Measurements from ENCODE around the gene BEGAIN. TPM values are rescaled to one million over a fixed set of nuclear protein-coding genes. Genes with fewer than 3 reads are reported as not detected.

Gene BEGAIN
- polyA plus RNA-seq, 4 donors: 1.3 to 13.5 (median 5.1) TPM

GRCh38 chr14:100618763-100619320 is 31.6 kb upstream of the BEGAIN start:
- Histone ChIP-seq H3K4me1 (ENCODE audit: control insufficient read depth in 3 of 3, insufficient read depth in 2 of 3, low read depth in 1 of 3, low read length in 2 of 3) (no peaks in the 10 kb centered on the region), H3K36me3 (ENCODE audit: control insufficient read depth in 3 of 3, insufficient read depth in 2 of 3, low read depth in 1 of 3, low read length in 3 of 3) (no peaks in the 10 kb centered on the region), H3K27me3 (ENCODE audit: control insufficient read depth in 3 of 3, insufficient read depth in 3 of 3, low read length in 3 of 3) (peaks cover 0 to 33% (median 0%) of the 10 kb centered on the region in 3 donors), H3K27ac (ENCODE audit: low read depth in 1 of 3, low read length in 2 of 3) (no peak overlapping the region), H3K9me3 (ENCODE audit: control insufficient read depth in 2 of 2, insufficient read depth in 1 of 2, low read depth in 1 of 2, low read length in 1 of 2) (no peaks in the 10 kb centered on the region), H3K4me3 (ENCODE audit: low read depth in 1 of 3, low read length in 3 of 3) (no peak overlapping the region)
- FAIRE-seq (no peak), DNase-seq (peak in 1 of 2 donors; percentile 19)
- 33 to 52% (median 41%) methylated on average over 10 of the region's 10 CpGs for WGBS, 3 donors

GRCh38 chr14:100618318-100618693 is 31.1 kb upstream of the BEGAIN start:
- no peaks in the 10 kb centered on the region for H3K36me3 ChIP-seq (ENCODE audit: control insufficient read depth in 3 of 3, insufficient read depth in 2 of 3, low read depth in 1 of 3, low read length in 3 of 3)
- FAIRE-seq (no peak), DNase-seq (no peak)
- no peaks in the 10 kb centered on the region for H3K9me3 ChIP-seq (ENCODE audit: control insufficient read depth in 2 of 2, insufficient read depth in 1 of 2, low read depth in 1 of 2, low read length in 1 of 2)
- H3K27me3 ChIP-seq (ENCODE audit: control insufficient read depth in 3 of 3, insufficient read depth in 3 of 3, low read length in 3 of 3): peaks cover 0 to 33% (median 0%) of the 10 kb centered on the region in 3 donors
- no peaks in the 10 kb centered on the region for H3K4me1 ChIP-seq (ENCODE audit: control insufficient read depth in 3 of 3, insufficient read depth in 2 of 3, low read depth in 1 of 3, low read length in 2 of 3)
- no peak overlapping the region for H3K4me3 ChIP-seq (ENCODE audit: low read depth in 1 of 3, low read length in 3 of 3)
- no peak overlapping the region for H3K27ac ChIP-seq (ENCODE audit: low read depth in 1 of 3, low read length in 2 of 3)
- 36 to 60% (median 57%) methylated on average over 9 of the region's 9 CpGs for WGBS, 3 donors

DNA sequence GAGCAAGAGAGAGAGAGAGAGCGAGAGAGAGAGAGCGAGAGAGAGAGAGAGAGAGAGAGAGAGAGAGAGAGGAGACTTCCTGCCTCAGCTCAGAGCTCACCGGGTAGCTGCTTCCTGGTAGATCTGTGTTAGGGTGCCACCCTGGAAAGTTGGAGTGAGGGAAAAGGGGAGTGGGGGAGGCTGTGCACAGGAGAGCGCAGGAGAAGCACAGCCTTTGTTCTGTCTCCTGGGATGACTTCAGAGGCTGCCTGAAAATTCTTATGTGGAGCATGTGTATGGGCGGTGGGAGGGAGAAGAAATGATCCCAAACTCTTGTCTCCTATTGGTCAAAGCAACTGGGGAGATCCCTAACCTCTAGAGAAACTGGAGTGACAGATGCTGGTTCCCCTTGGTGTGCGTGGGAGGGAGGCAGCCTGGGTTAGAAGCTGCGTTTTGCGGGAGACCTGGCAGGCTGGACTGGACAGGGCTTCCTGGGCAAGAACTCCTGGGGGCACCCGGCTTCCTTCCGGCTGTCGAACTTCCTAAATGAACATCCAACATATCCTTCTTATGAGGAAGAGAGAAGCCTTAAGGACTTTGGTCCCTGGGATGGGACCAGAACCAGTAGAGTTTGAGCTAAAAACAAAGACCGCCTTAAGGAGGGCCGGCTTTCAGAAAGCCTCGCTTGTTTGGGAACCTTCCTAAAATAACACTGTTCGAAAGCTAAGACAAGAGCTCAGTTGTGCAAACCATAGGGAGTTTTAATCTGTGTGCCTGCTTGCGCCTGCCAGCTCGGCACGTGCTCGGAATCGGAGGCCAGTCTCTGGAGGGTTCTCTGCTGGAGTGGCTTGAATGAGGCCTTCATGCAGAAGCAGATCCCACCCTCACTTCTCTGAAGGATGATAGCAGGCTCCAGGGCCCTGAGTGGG is 30.4 kb upstream of the BEGAIN start:
- H3K27me3 ChIP-seq (ENCODE audit: control insufficient read depth in 3 of 3, insufficient read depth in 3 of 3, low read length in 3 of 3): peaks cover 0 to 33% (median 0%) of the 10 kb centered on the region in 3 donors
- H3K4me1 ChIP-seq (ENCODE audit: control insufficient read depth in 3 of 3, insufficient read depth in 2 of 3, low read depth in 1 of 3, low read length in 2 of 3): no peaks in the 10 kb centered on the region
- DNase-seq (peak in 1 of 2 donors; percentile 5), FAIRE-seq (no peak)
- H3K36me3 ChIP-seq (ENCODE audit: control insufficient read depth in 3 of 3, insufficient read depth in 2 of 3, low read depth in 1 of 3, low read length in 3 of 3): no peaks in the 10 kb centered on the region
- WGBS, 3 donors: 56 to 76% (median 71%) methylated on average over 20 of the region's 20 CpGs
- H3K9me3 ChIP-seq (ENCODE audit: control insufficient read depth in 2 of 2, insufficient read depth in 1 of 2, low read depth in 1 of 2, low read length in 1 of 2): no peaks in the 10 kb centered on the region
- no peak overlapping the region for H3K4me3 ChIP-seq (ENCODE audit: low read depth in 1 of 3, low read length in 3 of 3)
- no peak overlapping the region for H3K27ac ChIP-seq (ENCODE audit: low read depth in 1 of 3, low read length in 2 of 3)

DNA sequence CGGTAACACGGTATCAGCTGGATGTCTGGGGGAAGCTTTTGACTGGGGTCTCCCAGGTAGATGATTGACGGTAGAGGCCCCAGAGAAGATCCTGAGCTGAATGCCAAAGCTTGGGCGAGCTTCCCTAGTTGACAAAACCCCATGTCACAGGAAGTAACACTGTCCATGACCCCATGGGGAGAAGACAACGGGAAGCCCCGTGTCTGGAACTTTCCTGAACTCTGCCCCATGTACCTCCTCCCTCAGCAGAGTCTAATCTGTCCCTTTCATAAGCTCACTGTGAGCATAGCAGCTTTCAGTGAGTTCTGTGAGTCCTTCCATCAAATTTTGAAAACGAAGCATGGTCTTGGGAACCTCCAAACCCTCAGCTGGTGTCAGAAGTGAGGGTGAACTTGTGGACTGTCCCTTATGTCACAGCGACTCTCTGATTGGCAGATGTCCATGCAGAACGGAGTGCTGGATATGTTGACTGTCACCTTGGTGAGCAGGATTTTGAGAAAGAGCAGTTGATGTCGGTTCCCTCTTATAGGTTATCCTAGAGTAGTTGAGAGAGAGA is 29.7 kb upstream of the BEGAIN start:
- H3K36me3 ChIP-seq (ENCODE audit: control insufficient read depth in 3 of 3, insufficient read depth in 2 of 3, low read depth in 1 of 3, low read length in 3 of 3): no peaks in the 10 kb centered on the region
- WGBS, 3 donors: 36 to 52% (median 42%) methylated on average over 10 of the region's 10 CpGs
- no peaks in the 10 kb centered on the region for H3K4me1 ChIP-seq (ENCODE audit: control insufficient read depth in 3 of 3, insufficient read depth in 2 of 3, low read depth in 1 of 3, low read length in 2 of 3)
- peak in 1 of 2 donors; percentile 7 for DNase-seq
- no peaks in the 10 kb centered on the region for H3K9me3 ChIP-seq (ENCODE audit: control insufficient read depth in 2 of 2, insufficient read depth in 1 of 2, low read depth in 1 of 2, low read length in 1 of 2)
- peaks cover 0 to 33% (median 0%) of the 10 kb centered on the region in 3 donors for H3K27me3 ChIP-seq (ENCODE audit: control insufficient read depth in 3 of 3, insufficient read depth in 3 of 3, low read length in 3 of 3)
- no peak for FAIRE-seq
- no peak overlapping the region for H3K4me3 ChIP-seq (ENCODE audit: low read depth in 1 of 3, low read length in 3 of 3)
- H3K27ac ChIP-seq (ENCODE audit: low read depth in 1 of 3, low read length in 2 of 3): no peak overlapping the region

DNA sequence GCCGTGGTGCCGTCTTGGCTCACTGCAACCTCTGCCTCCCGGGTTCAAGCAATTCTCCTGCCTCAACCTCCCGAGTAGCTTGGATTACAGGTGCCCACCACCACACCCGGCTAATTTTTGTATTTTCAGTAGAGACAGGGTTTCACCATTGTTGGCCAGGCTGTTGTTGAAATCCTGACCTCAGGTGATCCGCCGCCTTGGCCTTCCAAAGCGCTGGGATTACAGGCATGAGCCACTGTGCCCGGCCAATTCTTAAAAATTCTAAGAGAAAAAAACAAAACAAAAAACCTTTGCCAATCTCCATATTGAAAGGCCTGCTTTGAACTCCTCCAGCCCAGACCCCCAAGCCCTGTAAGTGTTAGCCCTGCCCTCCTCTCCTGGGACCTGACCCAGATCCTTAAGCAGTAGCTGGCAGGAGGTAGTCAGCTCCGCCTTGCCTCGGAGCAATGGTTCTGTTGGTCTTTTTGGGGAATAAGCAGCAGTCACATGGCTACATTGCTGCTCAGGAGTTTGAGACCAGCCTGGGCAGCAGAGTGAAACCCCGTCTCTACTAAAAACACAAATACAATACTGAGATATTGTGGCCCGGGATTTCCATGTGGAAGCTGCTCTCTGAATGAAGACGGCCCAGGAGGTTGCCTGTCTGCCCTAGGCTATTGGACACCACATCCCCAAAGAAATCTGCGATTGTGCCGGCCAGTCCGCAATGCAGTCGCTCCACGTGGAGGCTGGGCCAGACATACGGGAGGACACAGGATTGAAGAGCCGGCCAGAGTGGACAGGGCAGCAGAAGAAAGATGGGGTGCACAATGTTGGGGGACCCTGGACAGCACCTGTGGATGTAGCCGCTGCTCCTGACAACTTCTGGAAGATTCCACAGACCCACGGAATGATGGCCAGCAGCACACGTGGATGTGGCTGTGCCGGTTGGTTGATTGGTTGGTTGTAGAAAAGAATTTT is 28.8 kb upstream of the BEGAIN start:
- no peak overlapping the region for H3K4me3 ChIP-seq (ENCODE audit: low read depth in 1 of 3, low read length in 3 of 3)
- H3K4me1 ChIP-seq (ENCODE audit: control insufficient read depth in 3 of 3, insufficient read depth in 2 of 3, low read depth in 1 of 3, low read length in 2 of 3): no peaks in the 10 kb centered on the region
- H3K27ac ChIP-seq (ENCODE audit: low read depth in 1 of 3, low read length in 2 of 3): no peak overlapping the region
- no peak for DNase-seq
- 89 to 91% (median 90%) methylated on average over 25 of the region's 25 CpGs for WGBS, 3 donors
- H3K36me3 ChIP-seq (ENCODE audit: control insufficient read depth in 3 of 3, insufficient read depth in 2 of 3, low read depth in 1 of 3, low read length in 3 of 3): no peaks in the 10 kb centered on the region
- FAIRE-seq: no peak
- H3K9me3 ChIP-seq (ENCODE audit: control insufficient read depth in 2 of 2, insufficient read depth in 1 of 2, low read depth in 1 of 2, low read length in 1 of 2): no peaks in the 10 kb centered on the region
- H3K27me3 ChIP-seq (ENCODE audit: control insufficient read depth in 3 of 3, insufficient read depth in 3 of 3, low read length in 3 of 3): peaks cover 0 to 33% (median 0%) of the 10 kb centered on the region in 3 donors

DNA sequence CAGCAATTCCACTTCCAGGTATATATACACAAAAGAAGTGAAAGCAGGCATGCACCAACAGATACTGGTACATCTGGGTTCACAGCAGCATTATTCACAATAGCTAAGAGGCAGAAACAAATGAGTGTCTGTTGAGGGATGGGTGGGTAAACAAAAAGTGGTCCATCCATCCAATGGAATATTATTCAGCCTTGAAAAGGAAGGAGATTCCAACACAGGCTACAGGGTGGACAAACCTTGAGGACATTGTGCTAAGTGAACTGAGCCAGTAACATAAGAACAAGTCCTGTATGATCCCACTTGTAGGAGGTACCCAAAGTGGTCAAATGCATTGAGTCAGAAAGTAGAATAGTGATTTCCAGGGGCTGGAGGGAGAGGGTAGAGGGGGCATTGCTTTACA is 27.6 kb upstream of the BEGAIN start:
- H3K4me1 ChIP-seq (ENCODE audit: control insufficient read depth in 3 of 3, insufficient read depth in 2 of 3, low read depth in 1 of 3, low read length in 2 of 3): no peaks in the 10 kb centered on the region
- no peaks in the 10 kb centered on the region for H3K36me3 ChIP-seq (ENCODE audit: control insufficient read depth in 3 of 3, insufficient read depth in 2 of 3, low read depth in 1 of 3, low read length in 3 of 3)
- H3K4me3 ChIP-seq (ENCODE audit: low read depth in 1 of 3, low read length in 3 of 3): no peak overlapping the region
- peaks cover 0 to 27% (median 0%) of the 10 kb centered on the region in 3 donors for H3K27me3 ChIP-seq (ENCODE audit: control insufficient read depth in 3 of 3, insufficient read depth in 3 of 3, low read length in 3 of 3)
- H3K9me3 ChIP-seq (ENCODE audit: control insufficient read depth in 2 of 2, insufficient read depth in 1 of 2, low read depth in 1 of 2, low read length in 1 of 2): no peaks in the 10 kb centered on the region
- DNase-seq: no peak
- FAIRE-seq: no peak
- H3K27ac ChIP-seq (ENCODE audit: low read depth in 1 of 3, low read length in 2 of 3): no peak overlapping the region

- 71 to 78% (median 74%) methylated on average over 9 of the region's 9 CpGs for whole genome bisulfite sequencing, 3 donors
- Histone ChIP-seq H3K27me3 (ENCODE audit: control insufficient read depth in 3 of 3, insufficient read depth in 3 of 3, low read length in 3 of 3) (peaks cover 0 to 10% (median 0%) of the 10 kb centered on the region in 3 donors), H3K9me3 (ENCODE audit: control insufficient read depth in 2 of 2, insufficient read depth in 1 of 2, low read depth in 1 of 2, low read length in 1 of 2) (no peaks in the 10 kb centered on the region), H3K36me3 (ENCODE audit: control insufficient read depth in 3 of 3, insufficient read depth in 2 of 3, low read depth in 1 of 3, low read length in 3 of 3) (no peaks in the 10 kb centered on the region), H3K4me3 (ENCODE audit: low read depth in 1 of 3, low read length in 3 of 3) (no peak overlapping the region), H3K4me1 (ENCODE audit: control insufficient read depth in 3 of 3, insufficient read depth in 2 of 3, low read depth in 1 of 3, low read length in 2 of 3) (no peaks in the 10 kb centered on the region), H3K27ac (ENCODE audit: low read depth in 1 of 3, low read length in 2 of 3) (no peak overlapping the region)
- FAIRE-seq: no peak
- no peak for DNase-seq
Observed at GRCh38 chr14:100612986-100613385, 25.8 kb upstream of the BEGAIN start.

All from small intestine (tissue), 7 donors.